ENCODE data around the gene RAPGEF1.

The RAPGEF1 gene

GRCh38 chr9:131714161-131714646 is 25.7 kb downstream of the RAPGEF1 start:
- Histone ChIP-seq H3K27me3 (ENCODE audit: insufficient read depth, poor library complexity, severe bottlenecking) (no peaks in the 10 kb centered on the region), H3K27ac (replicated peaks) (no peak overlapping the region), H3K4me3 (replicated peaks; ENCODE audit: insufficient read depth, low read length) (no peak overlapping the region)
- DNase-seq (ENCODE audit: low read depth in 1 of 2, low spot score in 1 of 2), result no peak
- TF ChIP-seq CTCF (IDR thresholded peaks at IDR 0.05; ENCODE audit: insufficient read depth, low read length) (no peak), REST (IDR thresholded peaks at IDR 0.05; ENCODE audit: insufficient replicate concordance, low read depth) (no peak), POLR2AphosphoS5 (IDR thresholded peaks at IDR 0.05; ENCODE audit: low read depth) (no peak), GABPA (IDR thresholded peaks at IDR 0.05; ENCODE audit: low read depth) (no peak), SPI1 (IDR thresholded peaks at IDR 0.05; ENCODE audit: borderline replicate concordance, low read depth) (no peak)

GRCh38 chr9:131713016-131713415 is 26.9 kb downstream of the RAPGEF1 start:
- TF ChIP-seq SPI1 (IDR thresholded peaks at IDR 0.05; ENCODE audit: borderline replicate concordance, low read depth) (no peak), CTCF (IDR thresholded peaks at IDR 0.05; ENCODE audit: insufficient read depth, low read length) (no peak), POLR2AphosphoS5 (IDR thresholded peaks at IDR 0.05; ENCODE audit: low read depth) (no peak), REST (IDR thresholded peaks at IDR 0.05; ENCODE audit: insufficient replicate concordance, low read depth) (no peak), GABPA (IDR thresholded peaks at IDR 0.05; ENCODE audit: low read depth) (no peak)
- no peak for DNase-seq (ENCODE audit: low read depth in 1 of 2, low spot score in 1 of 2)
- no peaks in the 10 kb centered on the region for H3K27me3 ChIP-seq (ENCODE audit: insufficient read depth, poor library complexity, severe bottlenecking)
- no peak overlapping the region for H3K27ac ChIP-seq (replicated peaks)
- H3K4me3 ChIP-seq (replicated peaks; ENCODE audit: insufficient read depth, low read length), result no peak overlapping the region

GRCh38 chr9:131712151-131712716 is 27.6 kb downstream of the RAPGEF1 start:
- Histone ChIP-seq H3K27me3 (ENCODE audit: insufficient read depth, poor library complexity, severe bottlenecking) (no peaks in the 10 kb centered on the region), H3K4me3 (replicated peaks; ENCODE audit: insufficient read depth, low read length) (no peak overlapping the region), H3K27ac (replicated peaks) (no peak overlapping the region)
- TF ChIP-seq SPI1 (IDR thresholded peaks at IDR 0.05; ENCODE audit: borderline replicate concordance, low read depth) (no peak), CTCF (IDR thresholded peaks at IDR 0.05; ENCODE audit: insufficient read depth, low read length) (no peak), POLR2AphosphoS5 (IDR thresholded peaks at IDR 0.05; ENCODE audit: low read depth) (no peak), REST (IDR thresholded peaks at IDR 0.05; ENCODE audit: insufficient replicate concordance, low read depth) (no peak), GABPA (IDR thresholded peaks at IDR 0.05; ENCODE audit: low read depth) (no peak)
- DNase-seq (ENCODE audit: low read depth in 1 of 2, low spot score in 1 of 2), result no peak
